T1000 (cell line): Measurements from ENCODE around the gene TAS2R42.
A peak's percentile ranks its signal among the peaks of the same experiment; 100 is the strongest.

Experiments
- DNase-seq: peaks from one replicate; lab custom pipeline; 2025; ENCODE audit warnings: mixed read lengths; lab: John Stamatoyannopoulos, UW

TAS2R42 gene

GRCh38 chr12:11186837-11187236, at the start of gene TAS2R42:
Gene TAS2R42 (minus strand): TSS chr12:11186937. CDS start chr12:11186937, 0 bp downstream.
- DNase-seq = no peak

GRCh38 chr12:11233532-11233931, 46.8 kb upstream of the TAS2R42 start:
- DNase-seq = no peak

GRCh38 chr12:11228296-11228879, 41.7 kb upstream of the TAS2R42 start:
- no peak for DNase-seq

- no peak for DNase-seq
Observed at GRCh38 chr12:11227373-11227772, 40.6 kb upstream of the TAS2R42 start.

GRCh38 chr12:11209113-11209512, 22.4 kb upstream of the TAS2R42 start:
- no peak for DNase-seq

- no peak for DNase-seq
Observed at GRCh38 chr12:11204173-11204572, 17.4 kb upstream of the TAS2R42 start.

- DNase-seq = no peak
Observed at GRCh38 chr12:11202811-11203210, 16.1 kb upstream of the TAS2R42 start.

- no peak for DNase-seq
Observed at GRCh38 chr12:11183011-11183410, 3.7 kb downstream of the TAS2R42 start.

- no peak for DNase-seq
Observed at GRCh38 chr12:11182529-11182928, 4.2 kb downstream of the TAS2R42 start.

GRCh38 chr12:11178250-11178649, 8.5 kb downstream of the TAS2R42 start:
- no peak for DNase-seq

GRCh38 chr12:11174022-11174421, 12.7 kb downstream of the TAS2R42 start:
- no peak for DNase-seq

- no peak for DNase-seq
Observed at GRCh38 chr12:11171969-11172675, 14.6 kb downstream of the TAS2R42 start.

GRCh38 chr12:11171145-11171968, 15.4 kb downstream of the TAS2R42 start, which contains the start of gene SMIM10L1:
Gene SMIM10L1 (plus strand): TSS chr12:11171194. CDS start chr12:11171357, 163 bp downstream.
- DNase-seq = peak; percentile 86

- no peak for DNase-seq
Observed at GRCh38 chr12:11170810-11171144, 16.0 kb downstream of the TAS2R42 start.

GRCh38 chr12:11166300-11166699, 20.4 kb downstream of the TAS2R42 start:
- no peak for DNase-seq

- no peak for DNase-seq
Observed at GRCh38 chr12:11164384-11164783, 22.4 kb downstream of the TAS2R42 start.

- DNase-seq = no peak
Observed at GRCh38 chr12:11162502-11162901, 24.2 kb downstream of the TAS2R42 start.

- no peak for DNase-seq
Observed at GRCh38 chr12:11158885-11159444, 27.8 kb downstream of the TAS2R42 start.

- no peak for DNase-seq
Observed at GRCh38 chr12:11154400-11154925, 32.3 kb downstream of the TAS2R42 start.

GRCh38 chr12:11152725-11153124, 34.0 kb downstream of the TAS2R42 start:
- DNase-seq = no peak

GRCh38 chr12:11150832-11151231, 35.9 kb downstream of the TAS2R42 start:
- DNase-seq = no peak

- DNase-seq = no peak
Observed at GRCh38 chr12:11147420-11147819, 39.3 kb downstream of the TAS2R42 start.
